ENCODE results near the gene CCDC14. TPM values are rescaled to one million over a fixed set of nuclear protein-coding genes. Genes with fewer than 3 reads are reported as not detected.
"Not testable (repeated sequence)": the region's sequence is repeated elsewhere in the genome, so short reads cannot be mapped to it uniquely, and the experiment has no call there.

The CCDC14 gene
- polyA plus RNA-seq, 1 donor from 2014 or later = 266 TPM

DNA sequence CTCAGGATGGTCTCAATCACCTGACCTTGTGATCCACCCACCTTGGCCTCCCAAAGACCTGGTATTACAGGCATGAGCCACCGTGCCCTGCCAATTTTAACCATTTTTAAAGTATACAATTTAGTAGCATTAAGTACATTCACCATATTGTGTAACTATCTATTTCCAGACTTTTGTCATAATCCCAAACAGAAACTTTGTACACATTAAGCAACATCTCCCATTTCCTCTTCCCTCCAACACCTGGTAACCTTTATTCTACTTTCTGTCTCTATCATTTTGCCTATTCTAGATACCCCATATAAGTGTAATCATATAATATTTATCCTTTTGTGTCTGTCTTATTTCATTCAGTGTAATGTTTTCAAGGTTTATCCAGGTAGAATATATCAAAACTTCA is 68.0 kb downstream of the CCDC14 start:
- Histone ChIP-seq H3K36me3 (ENCODE audit: insufficient read depth, low read length) (no peaks in the 10 kb centered on the region), H3K9ac (ENCODE audit: low read length) (no peak overlapping the region), H3K79me2 (replicated peaks; ENCODE audit: insufficient read depth, low read length) (no peaks in the 10 kb centered on the region), H3K9me3 (ENCODE audit: low read length) (peaks cover 5% of the 10 kb centered on the region), H4K20me1 (ENCODE audit: insufficient read depth) (no peaks in the 10 kb centered on the region), H3F3A (ENCODE audit: insufficient read depth, low read length, poor library complexity, severe bottlenecking) (no peaks in the 10 kb centered on the region), H3K4me2 (ENCODE audit: low read length) (no peak overlapping the region), H2AFZ (ENCODE audit: low read depth, low read length) (no peak overlapping the region), H3K27ac (ENCODE audit: low read length) (no peak overlapping the region), H3K4me3 (ENCODE audit: low read length) (no peak overlapping the region), H3K9me2 (ENCODE audit: insufficient read depth, low read length) (no peaks in the 10 kb centered on the region), H3K27me3 (ENCODE audit: insufficient read depth, low read depth, low read length) (no peaks in the 10 kb centered on the region)
- TF ChIP-seq EP300 (conservative IDR thresholded peaks at IDR 0.05; ENCODE audit: poor library complexity, severe bottlenecking) (no peak), EZH2 (IDR thresholded peaks at IDR 0.05; ENCODE audit: borderline replicate concordance, insufficient read depth, low read length, poor library complexity, severe bottlenecking) (no peak), REST (IDR thresholded peaks at IDR 0.05; ENCODE audit: borderline replicate concordance) (no peak)

GRCh38 chr3:123892195-123892594 is 68.8 kb downstream of the CCDC14 start:
- Histone ChIP-seq H3K9me3 (ENCODE audit: low read length) (peaks cover 5% of the 10 kb centered on the region), H4K20me1 (ENCODE audit: insufficient read depth) (no peaks in the 10 kb centered on the region), H3K4me2 (ENCODE audit: low read length) (no peak overlapping the region), H3K27me3 (ENCODE audit: insufficient read depth, low read depth, low read length) (no peaks in the 10 kb centered on the region), H3K4me3 (ENCODE audit: low read length) (no peak overlapping the region), H3K36me3 (ENCODE audit: insufficient read depth, low read length) (no peaks in the 10 kb centered on the region), H2AFZ (ENCODE audit: low read depth, low read length) (no peak overlapping the region), H3F3A (ENCODE audit: insufficient read depth, low read length, poor library complexity, severe bottlenecking) (no peaks in the 10 kb centered on the region), H3K9me2 (ENCODE audit: insufficient read depth, low read length) (no peaks in the 10 kb centered on the region), H3K79me2 (replicated peaks; ENCODE audit: insufficient read depth, low read length) (no peaks in the 10 kb centered on the region), H3K9ac (ENCODE audit: low read length) (no peak overlapping the region), H3K27ac (ENCODE audit: low read length) (no peak overlapping the region)
- TF ChIP-seq REST (IDR thresholded peaks at IDR 0.05; ENCODE audit: borderline replicate concordance) (no peak), MXI1 (conservative IDR thresholded peaks at IDR 0.05; ENCODE audit: poor library complexity, severe bottlenecking) (no peak), POLR2AphosphoS5 (IDR thresholded peaks at IDR 0.05) (no peak), RAD21 (conservative IDR thresholded peaks at IDR 0.05) (no peak), TAF1 (IDR thresholded peaks at IDR 0.05; ENCODE audit: low read depth) (no peak), CTCF (IDR thresholded peaks at IDR 0.05; ENCODE audit: poor library complexity, severe bottlenecking) (no peak), EZH2 (IDR thresholded peaks at IDR 0.05; ENCODE audit: borderline replicate concordance, insufficient read depth, low read length, poor library complexity, severe bottlenecking) (no peak), SMC3 (conservative IDR thresholded peaks at IDR 0.05; ENCODE audit: poor library complexity) (no peak), EP300 (conservative IDR thresholded peaks at IDR 0.05; ENCODE audit: poor library complexity, severe bottlenecking) (no peak)

DNA sequence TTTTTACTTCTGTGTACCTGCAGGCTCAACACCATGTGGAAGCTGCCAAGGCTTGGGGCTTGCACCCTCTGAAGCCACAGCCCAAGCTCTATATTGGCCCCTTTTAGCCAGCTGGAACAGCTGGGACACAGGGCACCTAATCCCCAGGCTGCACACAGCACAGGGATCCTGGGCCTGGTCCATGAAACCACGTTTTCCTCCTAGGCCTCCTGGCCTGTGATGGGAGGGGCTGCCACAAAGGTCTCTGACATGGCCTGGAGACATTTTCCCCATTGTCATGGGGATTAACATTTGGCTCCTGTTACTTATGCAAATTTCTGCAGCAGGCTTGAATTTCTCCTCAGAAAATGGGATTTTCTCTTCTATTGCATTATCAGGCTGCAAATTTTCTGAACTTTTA is 70.0 kb downstream of the CCDC14 start:
- H3K27me3 ChIP-seq (ENCODE audit: insufficient read depth, low read depth, low read length); H3K79me2 ChIP-seq (replicated peaks; ENCODE audit: insufficient read depth, low read length); H3F3A ChIP-seq (ENCODE audit: insufficient read depth, low read length, poor library complexity, severe bottlenecking); H3K9ac ChIP-seq (ENCODE audit: low read length); H3K9me3 ChIP-seq (ENCODE audit: low read length); H3K9me2 ChIP-seq (ENCODE audit: insufficient read depth, low read length); H3K4me2 ChIP-seq (ENCODE audit: low read length); H3K4me3 ChIP-seq (ENCODE audit: low read length); H3K36me3 ChIP-seq (ENCODE audit: insufficient read depth, low read length); H4K20me1 ChIP-seq (ENCODE audit: insufficient read depth); H3K27ac ChIP-seq (ENCODE audit: low read length); H2AFZ ChIP-seq (ENCODE audit: low read depth, low read length): not testable (repeated sequence)

GRCh38 chr3:123890162-123890561 is 70.9 kb downstream of the CCDC14 start:
- not testable (repeated sequence) for H3K9me2 ChIP-seq (ENCODE audit: insufficient read depth, low read length); H3K9ac ChIP-seq (ENCODE audit: low read length); H3K27me3 ChIP-seq (ENCODE audit: insufficient read depth, low read depth, low read length); H3K27ac ChIP-seq (ENCODE audit: low read length); H2AFZ ChIP-seq (ENCODE audit: low read depth, low read length); H3K79me2 ChIP-seq (replicated peaks; ENCODE audit: insufficient read depth, low read length); H3K4me3 ChIP-seq (ENCODE audit: low read length); H3F3A ChIP-seq (ENCODE audit: insufficient read depth, low read length, poor library complexity, severe bottlenecking); H3K4me2 ChIP-seq (ENCODE audit: low read length); H3K36me3 ChIP-seq (ENCODE audit: insufficient read depth, low read length); H3K9me3 ChIP-seq (ENCODE audit: low read length); H4K20me1 ChIP-seq (ENCODE audit: insufficient read depth)
